ENCODE results near the gene ANTKMT.
A peak's percentile ranks its signal among the peaks of the same experiment; 100 is the strongest.
"Not testable (repeated sequence)": the region's sequence is repeated elsewhere in the genome, so short reads cannot be mapped to it uniquely, and the experiment has no call there.

Gene ANTKMT

GRCh38 chr16:684071-684794 lies 36.7 kb upstream of the ANTKMT start, which contains the start of gene JMJD8:
TSS of gene JMJD8 (minus strand) at chr16:684334. CDS start at chr16:684319, 15 bp downstream.
- Histone ChIP-seq H3K4me3 (ENCODE audit: low read depth, low read length) (peak within 1 kb of the TSS; percentile 75), H3K9ac (ENCODE audit: low read depth, low read length) (peak within 1 kb of the TSS; percentile 70), H3K9me3 (ENCODE audit: control insufficient read depth, insufficient read depth, low read length) (no peaks in the 10 kb centered on the region), H3K4me1 (ENCODE audit: control insufficient read depth, insufficient read depth, low read length) (peaks cover 3% of the 10 kb centered on the region), H3K36me3 (ENCODE audit: control insufficient read depth, insufficient read depth, low read length) (peaks cover 39% of the 10 kb centered on the region), H3K27me3 (ENCODE audit: control insufficient read depth, insufficient read depth, low read length) (no peaks in the 10 kb centered on the region)

GRCh38 chr16:684961-685696 lies 35.8 kb upstream of the ANTKMT start:
- H3K9ac ChIP-seq (ENCODE audit: low read depth, low read length), result no peak overlapping the region
- no peaks in the 10 kb centered on the region for H3K27me3 ChIP-seq (ENCODE audit: control insufficient read depth, insufficient read depth, low read length)
- no peaks in the 10 kb centered on the region for H3K9me3 ChIP-seq (ENCODE audit: control insufficient read depth, insufficient read depth, low read length)
- peaks cover 3% of the 10 kb centered on the region for H3K4me1 ChIP-seq (ENCODE audit: control insufficient read depth, insufficient read depth, low read length)
- peaks cover 39% of the 10 kb centered on the region for H3K36me3 ChIP-seq (ENCODE audit: control insufficient read depth, insufficient read depth, low read length)
- H3K4me3 ChIP-seq (ENCODE audit: low read depth, low read length), result no peak overlapping the region

- Histone ChIP-seq H3K36me3 (ENCODE audit: control insufficient read depth, insufficient read depth, low read length) (peaks cover 39% of the 10 kb centered on the region), H3K9me3 (ENCODE audit: control insufficient read depth, insufficient read depth, low read length) (no peaks in the 10 kb centered on the region), H3K9ac (ENCODE audit: low read depth, low read length) (no peak overlapping the region), H3K4me1 (ENCODE audit: control insufficient read depth, insufficient read depth, low read length) (peaks cover 3% of the 10 kb centered on the region), H3K27me3 (ENCODE audit: control insufficient read depth, insufficient read depth, low read length) (peaks cover under 1% of the 10 kb centered on the region), H3K4me3 (ENCODE audit: low read depth, low read length) (no peak overlapping the region)
These were observed 35.0 kb upstream of the ANTKMT start for GRCh38 chr16:685967-686366.

GRCh38 chr16:686459-687260 lies 34.3 kb upstream of the ANTKMT start:
- Histone ChIP-seq H3K9me3 (ENCODE audit: control insufficient read depth, insufficient read depth, low read length) (no peaks in the 10 kb centered on the region), H3K36me3 (ENCODE audit: control insufficient read depth, insufficient read depth, low read length) (peaks cover 36% of the 10 kb centered on the region), H3K9ac (ENCODE audit: low read depth, low read length) (no peak overlapping the region), H3K27me3 (ENCODE audit: control insufficient read depth, insufficient read depth, low read length) (peaks cover 4% of the 10 kb centered on the region), H3K4me3 (ENCODE audit: low read depth, low read length) (no peak overlapping the region), H3K4me1 (ENCODE audit: control insufficient read depth, insufficient read depth, low read length) (peaks cover 3% of the 10 kb centered on the region)

GRCh38 chr16:687499-687898 lies 33.4 kb upstream of the ANTKMT start:
- Histone ChIP-seq H3K9me3 (ENCODE audit: control insufficient read depth, insufficient read depth, low read length) (no peaks in the 10 kb centered on the region), H3K27me3 (ENCODE audit: control insufficient read depth, insufficient read depth, low read length) (peaks cover 12% of the 10 kb centered on the region), H3K4me1 (ENCODE audit: control insufficient read depth, insufficient read depth, low read length) (peaks cover 3% of the 10 kb centered on the region), H3K9ac (ENCODE audit: low read depth, low read length) (no peak overlapping the region), H3K4me3 (ENCODE audit: low read depth, low read length) (no peak overlapping the region), H3K36me3 (ENCODE audit: control insufficient read depth, insufficient read depth, low read length) (peaks cover 28% of the 10 kb centered on the region)

GRCh38 chr16:689175-689897 lies 31.6 kb upstream of the ANTKMT start:
- H3K4me3 ChIP-seq (ENCODE audit: low read depth, low read length), result peak overlapping the region; percentile 84
- H3K9ac ChIP-seq (ENCODE audit: low read depth, low read length), result peak overlapping the region; percentile 77
- H3K27me3 ChIP-seq (ENCODE audit: control insufficient read depth, insufficient read depth, low read length), result peaks cover 21% of the 10 kb centered on the region
- H3K4me1 ChIP-seq (ENCODE audit: control insufficient read depth, insufficient read depth, low read length), result no peaks in the 10 kb centered on the region
- H3K36me3 ChIP-seq (ENCODE audit: control insufficient read depth, insufficient read depth, low read length), result peaks cover 18% of the 10 kb centered on the region
- no peaks in the 10 kb centered on the region for H3K9me3 ChIP-seq (ENCODE audit: control insufficient read depth, insufficient read depth, low read length)

GRCh38 chr16:691242-691641 lies 29.7 kb upstream of the ANTKMT start:
- H3K36me3 ChIP-seq (ENCODE audit: control insufficient read depth, insufficient read depth, low read length); H3K4me3 ChIP-seq (ENCODE audit: low read depth, low read length); H3K9me3 ChIP-seq (ENCODE audit: control insufficient read depth, insufficient read depth, low read length); H3K9ac ChIP-seq (ENCODE audit: low read depth, low read length); H3K4me1 ChIP-seq (ENCODE audit: control insufficient read depth, insufficient read depth, low read length): not testable (repeated sequence)
- H3K27me3 ChIP-seq (ENCODE audit: control insufficient read depth, insufficient read depth, low read length), result peaks cover 36% of the 10 kb centered on the region

GRCh38 chr16:692356-693108 lies 28.4 kb upstream of the ANTKMT start:
- no peak overlapping the region for H3K9ac ChIP-seq (ENCODE audit: low read depth, low read length)
- peaks cover 38% of the 10 kb centered on the region for H3K27me3 ChIP-seq (ENCODE audit: control insufficient read depth, insufficient read depth, low read length)
- H3K4me1 ChIP-seq (ENCODE audit: control insufficient read depth, insufficient read depth, low read length), result no peaks in the 10 kb centered on the region
- H3K9me3 ChIP-seq (ENCODE audit: control insufficient read depth, insufficient read depth, low read length), result no peaks in the 10 kb centered on the region
- H3K36me3 ChIP-seq (ENCODE audit: control insufficient read depth, insufficient read depth, low read length), result no peaks in the 10 kb centered on the region
- H3K4me3 ChIP-seq (ENCODE audit: low read depth, low read length), result no peak overlapping the region

- H3K27me3 ChIP-seq (ENCODE audit: control insufficient read depth, insufficient read depth, low read length), result peaks cover 41% of the 10 kb centered on the region
- H3K4me3 ChIP-seq (ENCODE audit: low read depth, low read length), result peak overlapping the region; percentile 71
- H3K4me1 ChIP-seq (ENCODE audit: control insufficient read depth, insufficient read depth, low read length), result no peaks in the 10 kb centered on the region
- no peak overlapping the region for H3K9ac ChIP-seq (ENCODE audit: low read depth, low read length)
- no peaks in the 10 kb centered on the region for H3K36me3 ChIP-seq (ENCODE audit: control insufficient read depth, insufficient read depth, low read length)
- no peaks in the 10 kb centered on the region for H3K9me3 ChIP-seq (ENCODE audit: control insufficient read depth, insufficient read depth, low read length)
These were observed 27.6 kb upstream of the ANTKMT start for GRCh38 chr16:693364-693763.

GRCh38 chr16:693766-694165 lies 27.2 kb upstream of the ANTKMT start:
- H3K9me3 ChIP-seq (ENCODE audit: control insufficient read depth, insufficient read depth, low read length), result no peaks in the 10 kb centered on the region
- no peaks in the 10 kb centered on the region for H3K36me3 ChIP-seq (ENCODE audit: control insufficient read depth, insufficient read depth, low read length)
- peaks cover 43% of the 10 kb centered on the region for H3K27me3 ChIP-seq (ENCODE audit: control insufficient read depth, insufficient read depth, low read length)
- H3K9ac ChIP-seq (ENCODE audit: low read depth, low read length), result no peak overlapping the region
- peak overlapping the region; percentile 71 for H3K4me3 ChIP-seq (ENCODE audit: low read depth, low read length)
- H3K4me1 ChIP-seq (ENCODE audit: control insufficient read depth, insufficient read depth, low read length), result no peaks in the 10 kb centered on the region

Measured in iPS-15b (cell line).